ENCODE results near the gene SLC39A6. TPM values are rescaled to one million over a fixed set of nuclear protein-coding genes. Genes with fewer than 3 reads are reported as not detected.

The SLC39A6 gene
- total RNA-seq, 1 experiment from 2014 or later: 20.3 TPM

DNA sequence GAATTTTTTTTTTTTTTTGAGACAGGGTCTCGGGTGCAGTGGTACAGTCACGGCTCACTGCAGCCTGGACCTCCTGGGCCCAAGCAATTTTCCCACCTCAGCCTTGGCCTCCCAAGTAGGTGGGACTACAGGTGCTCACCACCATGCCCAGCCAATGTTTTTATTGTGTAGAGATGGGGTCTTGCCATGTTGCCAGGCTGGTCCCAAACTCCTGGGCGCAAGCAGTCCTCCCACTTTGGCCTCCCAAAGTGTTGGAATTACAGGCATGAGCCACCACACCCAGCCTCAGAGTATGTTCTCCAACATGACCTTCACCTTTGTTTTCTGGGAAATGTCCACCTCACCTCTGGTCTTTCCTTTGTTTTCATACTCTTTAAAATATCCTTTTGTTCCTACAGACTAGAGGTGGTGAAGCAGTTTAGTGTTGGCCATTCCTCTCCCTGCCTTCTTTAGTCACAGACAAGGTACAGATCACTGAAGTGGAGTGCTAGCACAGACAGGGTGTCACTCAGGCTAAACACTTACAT, 38.6 kb upstream of the SLC39A6 start:
- Histone ChIP-seq H3F3A (ENCODE audit: insufficient read depth, low read depth) (no peaks in the 10 kb centered on the region), H2AFZ (no peak overlapping the region), H3K9me2 (ENCODE audit: insufficient read depth) (no peaks in the 10 kb centered on the region), H3K79me2 (ENCODE audit: low read depth) (no peaks in the 10 kb centered on the region), H3K4me2 (no peak overlapping the region), H3K4me1 (replicated peaks; ENCODE audit: insufficient read depth) (no peaks in the 10 kb centered on the region), H3K36me3 (ENCODE audit: low read depth) (peaks cover 24% of the 10 kb centered on the region), H3K9me3 (ENCODE audit: insufficient read depth, low read depth) (no peaks in the 10 kb centered on the region), H3K4me3 (no peak overlapping the region), H3K27ac (no peak overlapping the region), H4K20me1 (ENCODE audit: insufficient read depth) (no peaks in the 10 kb centered on the region), H3K27me3 (ENCODE audit: insufficient read depth, low read depth) (no peaks in the 10 kb centered on the region)
- CTCF ChIA-PET: no interaction called here
- POLR2A ChIA-PET (ENCODE audit: unreplicated experiment): no interaction called here
- DNase-seq: no peak
- BruUV-seq (replicated peaks): no TSS peak
- TF ChIP-seq, protein P1, sequence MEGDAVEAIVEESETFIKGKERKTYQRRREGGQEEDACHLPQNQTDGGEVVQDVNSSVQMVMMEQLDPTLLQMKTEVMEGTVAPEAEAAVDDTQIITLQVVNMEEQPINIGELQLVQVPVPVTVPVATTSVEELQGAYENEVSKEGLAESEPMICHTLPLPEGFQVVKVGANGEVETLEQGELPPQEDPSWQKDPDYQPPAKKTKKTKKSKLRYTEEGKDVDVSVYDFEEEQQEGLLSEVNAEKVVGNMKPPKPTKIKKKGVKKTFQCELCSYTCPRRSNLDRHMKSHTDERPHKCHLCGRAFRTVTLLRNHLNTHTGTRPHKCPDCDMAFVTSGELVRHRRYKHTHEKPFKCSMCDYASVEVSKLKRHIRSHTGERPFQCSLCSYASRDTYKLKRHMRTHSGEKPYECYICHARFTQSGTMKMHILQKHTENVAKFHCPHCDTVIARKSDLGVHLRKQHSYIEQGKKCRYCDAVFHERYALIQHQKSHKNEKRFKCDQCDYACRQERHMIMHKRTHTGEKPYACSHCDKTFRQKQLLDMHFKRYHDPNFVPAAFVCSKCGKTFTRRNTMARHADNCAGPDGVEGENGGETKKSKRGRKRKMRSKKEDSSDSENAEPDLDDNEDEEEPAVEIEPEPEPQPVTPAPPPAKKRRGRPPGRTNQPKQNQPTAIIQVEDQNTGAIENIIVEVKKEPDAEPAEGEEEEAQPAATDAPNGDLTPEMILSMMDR (conservative IDR thresholded peaks at IDR 0.05): no peak
- TF ChIP-seq EZH2 (IDR thresholded peaks at IDR 0.05; ENCODE audit: low read depth): no peak
- intact Hi-C loops (cut with micrococcal nuclease; ENCODE audit: unreplicated experiment): no loop called here

DNA sequence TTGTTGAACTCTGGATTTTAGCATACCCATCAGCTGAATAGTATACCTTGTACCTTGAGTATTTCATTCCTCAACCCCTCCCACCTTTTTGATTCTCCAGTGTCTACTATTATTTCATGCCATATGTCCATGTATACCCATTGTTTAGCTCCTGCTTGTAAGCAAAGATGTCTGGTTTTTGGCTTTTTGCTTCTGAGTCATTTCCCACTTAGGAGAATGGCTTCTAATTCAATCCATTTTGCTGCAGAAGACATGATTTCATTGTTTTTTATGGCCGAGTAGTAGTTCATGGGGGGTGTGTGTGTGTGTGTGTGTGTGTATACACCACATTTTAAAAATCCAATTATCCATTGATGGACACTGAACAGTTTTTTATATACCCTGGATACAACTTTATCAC, 33.8 kb upstream of the SLC39A6 start:
- H2AFZ ChIP-seq: no peak overlapping the region
- no peaks in the 10 kb centered on the region for H3K9me2 ChIP-seq (ENCODE audit: insufficient read depth)
- DNase-seq: no peak
- H3K4me3 ChIP-seq: no peak overlapping the region
- H3K4me1 ChIP-seq (replicated peaks; ENCODE audit: insufficient read depth): no peaks in the 10 kb centered on the region
- ChIA-PET POLR2A (ENCODE audit: unreplicated experiment) (no interaction called here), CTCF (interaction anchor here (0.6 kb wide), 1 partner anchor 145 kb away, joined by 4 read pairs; no protein-coding TSS in a partner anchor)
- no peak overlapping the region for H3K4me2 ChIP-seq
- no peaks in the 10 kb centered on the region for H3K27me3 ChIP-seq (ENCODE audit: insufficient read depth, low read depth)
- TF ChIP-seq, protein P1 (conservative IDR thresholded peaks at IDR 0.05): no peak
- TF ChIP-seq EZH2 (IDR thresholded peaks at IDR 0.05; ENCODE audit: low read depth): no peak
- no peak overlapping the region for H3K27ac ChIP-seq
- intact Hi-C loops (cut with micrococcal nuclease; ENCODE audit: unreplicated experiment): no loop called here
- no peaks in the 10 kb centered on the region for H3K79me2 ChIP-seq (ENCODE audit: low read depth)
- H3K9me3 ChIP-seq (ENCODE audit: insufficient read depth, low read depth): no peaks in the 10 kb centered on the region
- no TSS peak for BruUV-seq (replicated peaks)
- H3K36me3 ChIP-seq (ENCODE audit: low read depth): peaks cover 15% of the 10 kb centered on the region
- H4K20me1 ChIP-seq (ENCODE audit: insufficient read depth): no peaks in the 10 kb centered on the region
- no peaks in the 10 kb centered on the region for H3F3A ChIP-seq (ENCODE audit: insufficient read depth, low read depth)

DNA sequence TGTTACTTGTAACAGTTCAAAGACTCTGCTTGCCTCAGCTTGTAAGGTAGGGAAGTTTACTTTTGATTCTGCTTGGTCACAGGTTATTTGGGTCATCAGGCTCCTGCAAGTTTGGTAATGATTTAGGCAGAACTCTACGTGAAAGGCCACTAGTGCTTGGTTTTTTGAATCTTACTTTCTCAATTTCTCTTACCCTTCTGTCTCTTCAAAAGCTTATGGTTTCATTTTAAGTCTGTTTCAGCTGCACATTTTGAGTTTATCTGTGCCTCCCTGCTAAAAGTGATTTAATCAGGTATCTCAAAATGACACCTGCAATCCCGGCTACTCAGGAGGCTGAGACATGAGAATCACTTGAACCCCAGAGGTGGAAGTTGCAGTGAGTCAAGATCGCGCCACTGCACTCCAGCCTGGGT, 31.8 kb upstream of the SLC39A6 start:
- H3K4me3 ChIP-seq: no peak overlapping the region
- H3K9me2 ChIP-seq (ENCODE audit: insufficient read depth): no peaks in the 10 kb centered on the region
- intact Hi-C loops (cut with micrococcal nuclease; ENCODE audit: unreplicated experiment): no loop called here
- H3K79me2 ChIP-seq (ENCODE audit: low read depth): no peaks in the 10 kb centered on the region
- no peak for TF ChIP-seq EZH2 (IDR thresholded peaks at IDR 0.05; ENCODE audit: low read depth)
- TF ChIP-seq, protein P1 (conservative IDR thresholded peaks at IDR 0.05): no peak
- no peak overlapping the region for H3K27ac ChIP-seq
- POLR2A ChIA-PET (ENCODE audit: unreplicated experiment): interaction anchor here (0.5 kb wide), 1 partner anchor 1386 kb away, joined by 3 read pairs; no protein-coding TSS in a partner anchor
- no peaks in the 10 kb centered on the region for H4K20me1 ChIP-seq (ENCODE audit: insufficient read depth)
- peaks cover 13% of the 10 kb centered on the region for H3K36me3 ChIP-seq (ENCODE audit: low read depth)
- CTCF ChIA-PET: no interaction called here
- no peaks in the 10 kb centered on the region for H3K27me3 ChIP-seq (ENCODE audit: insufficient read depth, low read depth)
- DNase-seq: no peak
- no peaks in the 10 kb centered on the region for H3K9me3 ChIP-seq (ENCODE audit: insufficient read depth, low read depth)
- H3K4me1 ChIP-seq (replicated peaks; ENCODE audit: insufficient read depth): no peaks in the 10 kb centered on the region
- H2AFZ ChIP-seq: no peak overlapping the region
- H3K4me2 ChIP-seq: no peak overlapping the region
- BruUV-seq (replicated peaks): no TSS peak
- H3F3A ChIP-seq (ENCODE audit: insufficient read depth, low read depth): no peaks in the 10 kb centered on the region

Data from PC-9 (cell line).